Measurements from ENCODE around the gene KIF5C.

Gene KIF5C

GRCh38 chr2:149006883-149007543 is 132.0 kb downstream of the KIF5C start:
- H3K4me2 ChIP-seq (ENCODE audit: insufficient read depth, low read length): no peak overlapping the region
- H3K4me3 ChIP-seq (ENCODE audit: low read depth in 1 of 2, low read length in 2 of 2): no peak overlapping the region
- H3K27me3 ChIP-seq (ENCODE audit: insufficient read depth, low read length, poor library complexity): peaks cover 4% of the 10 kb centered on the region
- DNase-seq (no peak), ATAC-seq (ENCODE audit: insufficient read depth, low read depth) (no peak)
- no peaks in the 10 kb centered on the region for H4K20me1 ChIP-seq (ENCODE audit: insufficient read depth, low read length)
- no peak for TF ChIP-seq CTCF (IDR thresholded peaks at IDR 0.05; ENCODE audit: borderline replicate concordance, extremely low read depth, low read length, poor library complexity, severe bottlenecking)
- no peak overlapping the region for H2AFZ ChIP-seq (ENCODE audit: low read depth, low read length)
- H3K27ac ChIP-seq (ENCODE audit: low read length): no peak overlapping the region
- no peaks in the 10 kb centered on the region for H3K9me3 ChIP-seq (ENCODE audit: insufficient read depth, low read length, severe bottlenecking)
- H3K36me3 ChIP-seq (ENCODE audit: insufficient read depth, low read length): no peaks in the 10 kb centered on the region
- no peaks in the 10 kb centered on the region for H3K4me1 ChIP-seq (ENCODE audit: insufficient read depth, low read length)
- no peaks in the 10 kb centered on the region for H3K79me2 ChIP-seq (ENCODE audit: insufficient read depth, low read length)
- no peak overlapping the region for H3K9ac ChIP-seq (ENCODE audit: low read depth, low read length)

- Histone ChIP-seq H3K79me2 (ENCODE audit: insufficient read depth, low read length) (no peaks in the 10 kb centered on the region), H3K36me3 (ENCODE audit: insufficient read depth, low read length) (no peaks in the 10 kb centered on the region), H3K4me3 (ENCODE audit: low read depth in 1 of 2, low read length in 2 of 2) (no peak overlapping the region), H3K9me3 (ENCODE audit: insufficient read depth, low read length, severe bottlenecking) (no peaks in the 10 kb centered on the region), H3K9ac (ENCODE audit: low read depth, low read length) (no peak overlapping the region), H3K4me1 (ENCODE audit: insufficient read depth, low read length) (no peaks in the 10 kb centered on the region), H4K20me1 (ENCODE audit: insufficient read depth, low read length) (no peaks in the 10 kb centered on the region), H3K4me2 (ENCODE audit: insufficient read depth, low read length) (no peak overlapping the region), H3K27me3 (ENCODE audit: insufficient read depth, low read length, poor library complexity) (peaks cover 4% of the 10 kb centered on the region), H3K27ac (ENCODE audit: low read length) (no peak overlapping the region), H2AFZ (ENCODE audit: low read depth, low read length) (no peak overlapping the region)
- no peak for TF ChIP-seq EZH2 (IDR thresholded peaks at IDR 0.05; ENCODE audit: borderline replicate concordance, low read depth, low read length, severe bottlenecking)
- TF ChIP-seq CTCF (IDR thresholded peaks at IDR 0.05; ENCODE audit: borderline replicate concordance, extremely low read depth, low read length, poor library complexity, severe bottlenecking): no peak
- ATAC-seq (ENCODE audit: insufficient read depth, low read depth) (no peak), DNase-seq (no peak)
Measured at GRCh38 chr2:149008381-149008780, 133.4 kb downstream of the KIF5C start.

GRCh38 chr2:149009576-149010461 is 134.8 kb downstream of the KIF5C start:
- no peak for DNase-seq

More at GRCh38 chr2:149009576-149010461, 134.8 kb downstream of the KIF5C start:
- no peak overlapping the region for H3K9ac ChIP-seq (ENCODE audit: low read depth, low read length)
- no peak overlapping the region for H3K27ac ChIP-seq (ENCODE audit: low read length)
- H3K4me3 ChIP-seq (ENCODE audit: low read depth in 1 of 2, low read length in 2 of 2): no peak overlapping the region
- no peaks in the 10 kb centered on the region for H3K79me2 ChIP-seq (ENCODE audit: insufficient read depth, low read length)
- no peaks in the 10 kb centered on the region for H3K4me1 ChIP-seq (ENCODE audit: insufficient read depth, low read length)
- H4K20me1 ChIP-seq (ENCODE audit: insufficient read depth, low read length): no peaks in the 10 kb centered on the region
- no peak for TF ChIP-seq EZH2 (IDR thresholded peaks at IDR 0.05; ENCODE audit: borderline replicate concordance, low read depth, low read length, severe bottlenecking)
- no peak for TF ChIP-seq CTCF (IDR thresholded peaks at IDR 0.05; ENCODE audit: borderline replicate concordance, extremely low read depth, low read length, poor library complexity, severe bottlenecking)
- H2AFZ ChIP-seq (ENCODE audit: low read depth, low read length): no peak overlapping the region
- H3K36me3 ChIP-seq (ENCODE audit: insufficient read depth, low read length): no peaks in the 10 kb centered on the region
- H3K9me3 ChIP-seq (ENCODE audit: insufficient read depth, low read length, severe bottlenecking): no peaks in the 10 kb centered on the region
- no peak for ATAC-seq (ENCODE audit: insufficient read depth, low read depth)
- H3K27me3 ChIP-seq (ENCODE audit: insufficient read depth, low read length, poor library complexity): peaks cover 8% of the 10 kb centered on the region
- H3K4me2 ChIP-seq (ENCODE audit: insufficient read depth, low read length): no peak overlapping the region
